ENCODE data around the gene IL23R. TPM values are rescaled to one million over a fixed set of nuclear protein-coding genes. Genes with fewer than 3 reads are reported as not detected.

Gene IL23R
- polyA plus RNA-seq, 1 of the 3 experiments (the other 2 are of a cell fraction), result not detected

DNA sequence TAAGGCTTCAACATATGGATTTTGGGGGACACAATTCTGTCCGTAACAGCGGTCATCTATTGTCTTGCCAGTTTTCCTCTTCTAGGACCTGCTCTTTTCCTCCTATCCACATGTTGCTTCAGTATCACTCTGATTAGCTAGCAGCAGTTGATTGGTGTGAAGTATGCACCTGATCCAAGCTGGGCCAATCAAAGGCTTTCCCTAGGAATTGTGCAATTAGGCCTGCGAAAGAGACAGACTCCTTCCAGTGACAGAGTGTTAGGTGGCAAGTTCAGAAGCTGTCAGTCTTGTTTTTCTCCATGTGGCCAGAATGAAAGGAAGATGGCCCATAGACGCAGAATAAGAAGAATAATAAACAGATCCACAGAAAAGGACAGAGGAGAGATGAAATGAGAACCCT is 107.3 kb downstream of the IL23R start:
- Histone ChIP-seq H3K9me2 (no peaks in the 10 kb centered on the region), H3K9me3 (no peaks in the 10 kb centered on the region), H3K4me1 (ENCODE audit: control insufficient read depth in 1 of 2, insufficient read depth in 2 of 2, low read depth in 1 of 2, low read length in 1 of 2) (no peaks in the 10 kb centered on the region), H3K79me2 (ENCODE audit: insufficient read depth) (no peaks in the 10 kb centered on the region), H2AFZ (ENCODE audit: low read depth) (no peak overlapping the region), H3K36me3 (replicated peaks in 1 of 2; ENCODE audit: control insufficient read depth in 1 of 2, insufficient read depth in 2 of 2, low read length in 1 of 2) (no peaks in the 10 kb centered on the region), H3K27me3 (ENCODE audit: insufficient read depth) (no peaks in the 10 kb centered on the region), H3K4me2 (no peak overlapping the region), H3K9ac (no peak overlapping the region), H4K20me1 (ENCODE audit: insufficient read depth) (no peaks in the 10 kb centered on the region), H3K27ac (ENCODE audit: low read depth in 2 of 2, low read length in 1 of 2) (no peak overlapping the region), H3F3A (replicated peaks; ENCODE audit: insufficient read depth) (no peaks in the 10 kb centered on the region), H3K4me3 (ENCODE audit: low read depth in 2 of 2, low read length in 1 of 2) (no peak overlapping the region)
- ChIA-PET CTCF (interaction anchor here (0.7 to 1.1 kb wide), 2 partner anchors 20 to 39 kb away, joined by 3 read pairs; no protein-coding TSS in a partner anchor), POLR2A (no interaction called here)
- no peak for DNase-seq
- 14% methylated on average over 4 of the region's 4 CpGs for WGBS (ENCODE audit: low lambda C conversion rate)
- TF ChIP-seq RCOR1 (IDR thresholded peaks at IDR 0.05; ENCODE audit: low read length) (no peak), RXRA (IDR thresholded peaks at IDR 0.05; ENCODE audit: borderline replicate concordance, low read depth) (no peak), GATA2 (CRISPR knock-in tag; IDR thresholded peaks at IDR 0.05) (no peak), RFX5 (IDR thresholded peaks at IDR 0.05; ENCODE audit: low read length) (no peak), SMC3 (IDR thresholded peaks at IDR 0.05; ENCODE audit: low read depth, low read length) (no peak), SIN3A (IDR thresholded peaks at IDR 0.05; ENCODE audit: borderline replicate concordance, low read depth, low read length) (no peak), JUND (IDR thresholded peaks at IDR 0.05) (no peak), MEF2A (IDR thresholded peaks at IDR 0.05; ENCODE audit: borderline replicate concordance, low read depth) (no peak), FOXM1 (IDR thresholded peaks at IDR 0.05; ENCODE audit: low read depth) (no peak), GABPA (IDR thresholded peaks at IDR 0.05; ENCODE audit: low read depth) (no peak)
- TF ChIP-seq, protein P1, sequence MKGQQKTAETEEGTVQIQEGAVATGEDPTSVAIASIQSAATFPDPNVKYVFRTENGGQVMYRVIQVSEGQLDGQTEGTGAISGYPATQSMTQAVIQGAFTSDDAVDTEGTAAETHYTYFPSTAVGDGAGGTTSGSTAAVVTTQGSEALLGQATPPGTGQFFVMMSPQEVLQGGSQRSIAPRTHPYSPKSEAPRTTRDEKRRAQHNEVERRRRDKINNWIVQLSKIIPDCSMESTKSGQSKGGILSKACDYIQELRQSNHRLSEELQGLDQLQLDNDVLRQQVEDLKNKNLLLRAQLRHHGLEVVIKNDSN (IDR thresholded peaks at IDR 0.05; ENCODE audit: borderline replicate concordance, low read depth), result no peak
- TF ChIP-seq, protein P2, sequence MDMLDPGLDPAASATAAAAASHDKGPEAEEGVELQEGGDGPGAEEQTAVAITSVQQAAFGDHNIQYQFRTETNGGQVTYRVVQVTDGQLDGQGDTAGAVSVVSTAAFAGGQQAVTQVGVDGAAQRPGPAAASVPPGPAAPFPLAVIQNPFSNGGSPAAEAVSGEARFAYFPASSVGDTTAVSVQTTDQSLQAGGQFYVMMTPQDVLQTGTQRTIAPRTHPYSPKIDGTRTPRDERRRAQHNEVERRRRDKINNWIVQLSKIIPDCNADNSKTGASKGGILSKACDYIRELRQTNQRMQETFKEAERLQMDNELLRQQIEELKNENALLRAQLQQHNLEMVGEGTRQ (IDR thresholded peaks at IDR 0.05; ENCODE audit: borderline replicate concordance, low read depth, low read length), result no peak
- TF ChIP-seq, protein P3, sequence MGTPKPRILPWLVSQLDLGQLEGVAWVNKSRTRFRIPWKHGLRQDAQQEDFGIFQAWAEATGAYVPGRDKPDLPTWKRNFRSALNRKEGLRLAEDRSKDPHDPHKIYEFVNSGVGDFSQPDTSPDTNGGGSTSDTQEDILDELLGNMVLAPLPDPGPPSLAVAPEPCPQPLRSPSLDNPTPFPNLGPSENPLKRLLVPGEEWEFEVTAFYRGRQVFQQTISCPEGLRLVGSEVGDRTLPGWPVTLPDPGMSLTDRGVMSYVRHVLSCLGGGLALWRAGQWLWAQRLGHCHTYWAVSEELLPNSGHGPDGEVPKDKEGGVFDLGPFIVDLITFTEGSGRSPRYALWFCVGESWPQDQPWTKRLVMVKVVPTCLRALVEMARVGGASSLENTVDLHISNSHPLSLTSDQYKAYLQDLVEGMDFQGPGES (IDR thresholded peaks at IDR 0.05; ENCODE audit: low read depth, low read length), result no peak

DNA sequence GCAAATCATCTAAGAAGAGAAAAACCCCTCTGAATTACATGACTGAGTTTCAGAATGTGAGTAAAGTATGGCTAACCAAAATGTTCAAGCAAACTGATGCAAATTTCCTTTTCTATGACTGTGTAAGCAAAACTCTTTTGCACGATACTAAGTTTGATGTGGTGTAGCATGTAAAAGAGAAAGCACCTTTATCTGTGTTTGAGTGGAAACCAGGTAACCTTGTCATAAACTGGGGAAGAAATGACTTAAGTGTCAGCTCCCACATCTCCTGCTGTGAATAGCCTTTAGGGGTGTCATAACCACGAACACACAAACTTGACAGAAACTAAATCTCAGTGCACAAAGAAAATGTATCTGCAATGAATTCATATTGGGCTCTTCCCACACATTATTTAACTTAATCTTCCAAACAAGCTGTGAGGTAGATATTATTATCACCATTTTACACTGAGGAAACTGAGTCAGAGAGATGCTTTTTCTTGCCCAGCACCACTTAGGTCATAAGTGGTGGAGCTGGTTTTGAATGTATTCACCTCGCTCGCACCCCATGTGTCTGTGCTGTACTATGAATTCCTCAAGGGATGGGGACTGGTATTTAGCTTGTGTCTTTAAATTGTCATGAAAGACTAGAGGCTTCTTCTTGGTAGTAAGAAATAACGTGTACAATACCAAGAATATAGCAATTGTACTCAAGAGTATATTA is 108.5 kb downstream of the IL23R start:
- CTCF ChIA-PET, result interaction anchor here (1.5 kb wide), 1 partner anchor 9 kb away, joined by 3 read pairs; no protein-coding TSS in a partner anchor
- DNase-seq, result no peak
- TF ChIP-seq, protein P4, sequence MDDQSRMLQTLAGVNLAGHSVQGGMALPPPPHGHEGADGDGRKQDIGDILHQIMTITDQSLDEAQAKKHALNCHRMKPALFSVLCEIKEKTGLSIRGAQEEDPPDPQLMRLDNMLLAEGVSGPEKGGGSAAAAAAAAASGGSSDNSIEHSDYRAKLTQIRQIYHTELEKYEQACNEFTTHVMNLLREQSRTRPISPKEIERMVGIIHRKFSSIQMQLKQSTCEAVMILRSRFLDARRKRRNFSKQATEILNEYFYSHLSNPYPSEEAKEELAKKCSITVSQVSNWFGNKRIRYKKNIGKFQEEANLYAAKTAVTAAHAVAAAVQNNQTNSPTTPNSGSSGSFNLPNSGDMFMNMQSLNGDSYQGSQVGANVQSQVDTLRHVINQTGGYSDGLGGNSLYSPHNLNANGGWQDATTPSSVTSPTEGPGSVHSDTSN (IDR thresholded peaks at IDR 0.05), result no peak
- TF ChIP-seq CHD2 (IDR thresholded peaks at IDR 0.05; ENCODE audit: low read length, partially characterized antibody) (no peak), NFIC (IDR thresholded peaks at IDR 0.05; ENCODE audit: borderline replicate concordance) (no peak), FOXM1 (IDR thresholded peaks at IDR 0.05; ENCODE audit: low read depth) (no peak), RAD21 (IDR thresholded peaks at IDR 0.05; ENCODE audit: low read length) (no peak), NRF1 (IDR thresholded peaks at IDR 0.05; ENCODE audit: low read depth, low read length) (no peak), FOXJ3 (CRISPR knock-in tag; IDR thresholded peaks at IDR 0.05) (no peak), FOSL2 (IDR thresholded peaks at IDR 0.05; ENCODE audit: borderline replicate concordance, low read depth) (no peak)
- TF ChIP-seq, protein P1 (IDR thresholded peaks at IDR 0.05; ENCODE audit: borderline replicate concordance, low read depth), result no peak
- TF ChIP-seq, protein P2 (IDR thresholded peaks at IDR 0.05; ENCODE audit: borderline replicate concordance, low read depth, low read length), result no peak

More for the DNA sequence above, 108.5 kb downstream of the IL23R start:
- no peaks in the 10 kb centered on the region for H3K27me3 ChIP-seq (ENCODE audit: insufficient read depth)
- POLR2A ChIA-PET, result no interaction called here
- no peak overlapping the region for H3K9ac ChIP-seq
- H3K9me2 ChIP-seq, result no peaks in the 10 kb centered on the region
- H2AFZ ChIP-seq (ENCODE audit: low read depth), result no peak overlapping the region
- no peak overlapping the region for H3K27ac ChIP-seq (ENCODE audit: low read depth in 2 of 2, low read length in 1 of 2)
- whole genome bisulfite sequencing (ENCODE audit: low lambda C conversion rate), result 38% methylated on average over 5 of the region's 5 CpGs
- no peaks in the 10 kb centered on the region for H3F3A ChIP-seq (replicated peaks; ENCODE audit: insufficient read depth)
- no peaks in the 10 kb centered on the region for H3K9me3 ChIP-seq
- no peaks in the 10 kb centered on the region for H4K20me1 ChIP-seq (ENCODE audit: insufficient read depth)
- no peaks in the 10 kb centered on the region for H3K79me2 ChIP-seq (ENCODE audit: insufficient read depth)
- no peaks in the 10 kb centered on the region for H3K4me1 ChIP-seq (ENCODE audit: control insufficient read depth in 1 of 2, insufficient read depth in 2 of 2, low read depth in 1 of 2, low read length in 1 of 2)
- no peak overlapping the region for H3K4me2 ChIP-seq
- H3K4me3 ChIP-seq (ENCODE audit: low read depth in 2 of 2, low read length in 1 of 2), result no peak overlapping the region
- no peaks in the 10 kb centered on the region for H3K36me3 ChIP-seq (replicated peaks in 1 of 2; ENCODE audit: control insufficient read depth in 1 of 2, insufficient read depth in 2 of 2, low read length in 1 of 2)

Data from SK-N-SH (cell line).